Breast epithelium (tissue), 3 donors: Measurements from ENCODE around the gene TMEM240.
A peak's percentile ranks its signal among the peaks of the same experiment; 100 is the strongest.
"Not testable (repeated sequence)": the region's sequence is repeated elsewhere in the genome, so short reads cannot be mapped to it uniquely, and the experiment has no call there.

Source experiments
- CTCF ChIP-seq, 3 donors: fragments of 450-650 bp; IDR thresholded peaks; one replicate each; pipeline ENCODE4 v1.5.1; 2016 to 2017; ENCODE audit warnings: antibody characterized with exemption in 3 of 3, mild to moderate bottlenecking in 3 of 3, moderate library complexity in 3 of 3
- POLR2A ChIP-seq: fragments of 450-650 bp; IDR thresholded peaks from one replicate; pipeline ENCODE4 v1.6.1; 2016; ENCODE audit warnings: antibody characterized with exemption, mild to moderate bottlenecking, moderate library complexity

GRCh38 chr1:1504777-1505365, 35.6 kb downstream of the TMEM240 start:
- peak; percentile 74 to 88 (median 75) for TF ChIP-seq CTCF (IDR thresholded peaks at IDR 0.05)
- TF ChIP-seq POLR2A, result not testable (repeated sequence)
